Activated naive CD4-positive, alpha-beta T cell treated with anti-CD3 and anti-CD28 coated beads, Interleukin-2, amount 50 U/mL, for 72 hours (primary cell): ENCODE measurements around the gene VGLL4. TPM values are rescaled to one million over a fixed set of nuclear protein-coding genes. Genes with fewer than 3 reads are reported as not detected.

Experiments used
- ATAC-seq, 2 donors: fragments of 150-1000 bp; cut with Tn5 transposase; 2 replicates each; pipeline ENCODE4 v1.10.0; 2021; ENCODE audit warnings: mild to moderate bottlenecking in 2 of 2, moderate library complexity in 2 of 2
- DNase-seq, 2 donors: peaks; one replicate each; pipeline ENCODE4 v3.0.0; 2021 to 2022; ENCODE audit warnings: low spot score in 2 of 2
- H3K27ac Mint-ChIP-seq, 2 donors: one replicate each; pipeline ENCODE4 v1.8.0; 2022; ENCODE audit warnings: mild to moderate bottlenecking in 2 of 2, mixed read lengths in 2 of 2
- H3K36me3 Mint-ChIP-seq, 2 donors: one replicate each; pipeline ENCODE4 v1.8.0; 2022; ENCODE audit warnings: mixed read lengths in 2 of 2
- H3K9me3 Mint-ChIP-seq, 2 donors: one replicate each; pipeline ENCODE4 v1.8.0; 2022; ENCODE audit warnings: mixed read lengths in 2 of 2
- total RNA-seq, 2 donors: library from RNA; stranded (reverse); gene quantifications; one replicate each; pipeline ENCODE4 v1.2.3, GENCODE V29; 2022

The VGLL4 gene
- total RNA-seq, 2 donors from 2014 or later = 14.8 to 24.9 TPM

DNA sequence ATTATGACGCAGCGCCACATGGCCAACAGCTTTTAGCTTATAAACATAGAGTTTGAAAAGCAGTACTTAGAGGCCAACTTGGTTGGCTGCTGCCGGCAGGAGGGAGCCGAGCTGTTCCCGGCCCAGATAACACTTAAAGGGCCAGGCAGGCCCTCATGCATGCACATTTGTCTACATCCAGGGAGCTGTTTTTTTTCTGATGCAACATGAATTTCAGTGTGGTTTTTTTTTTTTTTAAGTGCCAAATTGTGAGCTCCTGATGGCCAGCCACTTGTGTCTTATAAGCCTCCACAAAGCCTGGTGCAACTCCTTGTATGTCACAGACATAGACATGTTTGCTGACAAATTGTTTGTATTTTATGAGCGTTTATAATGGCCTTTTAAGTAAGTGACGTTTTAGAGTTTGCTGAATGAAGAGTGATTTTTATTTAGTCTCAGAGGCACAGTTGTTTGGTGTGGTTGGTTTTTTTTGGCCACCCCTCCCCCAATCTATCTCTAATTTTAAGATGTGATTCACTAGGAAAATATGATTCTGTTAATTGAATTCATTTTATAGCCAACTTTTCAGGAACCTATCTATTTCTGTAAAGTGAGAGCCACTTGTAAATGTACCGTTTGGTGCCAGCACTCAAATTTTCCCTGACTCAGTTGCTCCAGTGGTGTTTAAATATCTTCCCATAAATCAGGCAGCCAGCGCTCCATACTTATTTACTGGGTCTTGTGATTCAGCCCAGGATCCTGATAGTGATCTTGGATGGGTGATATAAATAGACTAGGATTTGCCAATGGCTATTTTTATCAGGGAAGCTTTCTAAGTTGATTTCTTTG, 134.3 kb downstream of the VGLL4 start:
- H3K27ac Mint-ChIP-seq = no peak overlapping the region
- no peaks in the 10 kb centered on the region for H3K36me3 Mint-ChIP-seq
- no peaks in the 10 kb centered on the region for H3K9me3 Mint-ChIP-seq
- DNase-seq (no peak), ATAC-seq (no peak)

DNA sequence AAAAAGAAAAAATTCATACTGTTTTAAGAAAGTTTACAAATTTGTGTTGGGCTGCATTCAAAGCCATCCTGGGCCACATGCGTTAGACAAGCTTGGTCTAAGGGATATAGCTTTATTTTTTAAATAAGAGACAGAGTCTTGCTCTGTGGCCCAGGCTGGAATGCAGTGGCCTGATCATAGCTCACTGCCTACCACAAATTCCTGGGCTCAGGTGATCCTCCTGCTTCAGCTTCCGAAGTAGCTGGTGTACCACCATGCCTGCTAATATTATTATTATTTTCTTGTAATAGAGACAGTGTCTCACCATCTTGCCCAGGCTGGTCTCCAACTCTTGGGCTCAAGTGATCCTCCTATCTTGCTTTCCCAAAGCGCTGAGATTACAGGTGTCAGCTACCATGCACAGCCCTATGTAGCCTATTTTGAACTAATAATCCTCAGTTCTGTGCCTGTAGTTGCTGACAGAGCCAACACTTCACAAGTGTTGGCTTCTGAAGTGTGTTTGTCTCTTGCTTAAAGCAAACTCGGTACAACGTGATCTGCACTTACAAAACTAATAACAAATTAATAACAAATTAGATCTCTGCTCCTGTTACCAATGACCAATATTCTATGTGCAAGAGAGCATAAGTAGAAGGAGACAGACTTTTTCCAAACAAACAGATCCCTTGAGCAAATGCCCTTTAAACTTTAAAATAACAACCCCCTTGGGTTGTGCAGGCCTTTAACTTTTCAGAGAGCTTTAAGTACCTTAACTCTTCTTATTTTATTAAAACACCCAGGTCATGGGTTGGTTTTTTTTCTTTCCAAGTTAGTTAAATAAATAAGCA, 135.2 kb downstream of the VGLL4 start:
- H3K9me3 Mint-ChIP-seq = no peaks in the 10 kb centered on the region
- ATAC-seq = no peak
- no peak overlapping the region for H3K27ac Mint-ChIP-seq
- no peaks in the 10 kb centered on the region for H3K36me3 Mint-ChIP-seq
- no peak for DNase-seq

DNA sequence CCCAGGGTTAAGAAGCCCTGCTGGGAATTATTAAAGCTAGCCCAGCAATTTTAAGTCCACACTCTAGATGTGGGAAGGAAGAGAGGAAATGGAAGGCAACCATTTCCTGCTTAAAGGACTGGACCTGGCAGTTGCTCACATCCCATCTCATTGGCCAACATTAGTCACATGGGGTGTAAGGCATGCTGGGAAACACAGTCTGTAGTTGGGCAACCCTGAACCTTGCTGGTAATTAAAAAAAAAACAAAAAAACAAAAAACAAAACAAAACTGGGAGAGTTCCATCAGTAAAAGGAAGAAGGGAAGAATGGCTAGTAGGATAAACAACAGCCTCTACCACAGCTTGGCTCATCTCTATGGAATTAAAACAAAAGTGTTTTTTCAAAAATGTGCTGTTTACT, 136.0 kb downstream of the VGLL4 start:
- H3K27ac Mint-ChIP-seq = no peak overlapping the region
- DNase-seq = no peak
- no peaks in the 10 kb centered on the region for H3K9me3 Mint-ChIP-seq
- ATAC-seq = no peak
- H3K36me3 Mint-ChIP-seq = no peaks in the 10 kb centered on the region

Other genes starting within 250 kb of the VGLL4 start
- 10 to 100 TPM; 15.7 to 35.2 TPM for gene TAMM41, start 203.0 kb upstream of the VGLL4 start, total RNA-seq